ENCODE results near the gene KLF11. TPM values are rescaled to one million over a fixed set of nuclear protein-coding genes. Genes with fewer than 3 reads are reported as not detected.

The KLF11 gene
- total RNA-seq, 2 donors from 2014 or later, result 9.3 to 13.1 TPM

DNA sequence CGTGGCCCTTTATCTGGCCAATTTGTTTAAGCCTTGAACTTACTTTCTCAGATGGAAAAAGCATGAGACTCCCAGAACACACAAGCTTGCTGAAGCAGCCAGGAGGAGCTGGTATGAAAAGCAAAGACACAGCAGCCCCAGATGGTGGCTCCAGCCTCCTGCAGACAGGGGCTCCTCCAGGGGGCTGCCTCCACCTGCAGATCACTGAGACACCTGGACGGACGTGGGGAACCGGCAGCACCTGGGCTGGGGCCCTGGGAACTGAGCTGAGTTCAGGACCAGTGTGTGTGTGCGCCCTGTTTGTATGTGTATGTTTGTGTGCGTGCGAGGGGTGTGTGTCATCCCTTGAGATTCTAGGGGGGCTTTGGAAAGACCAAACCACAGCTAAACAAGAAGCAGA, 28.2 kb downstream of the KLF11 start:
- H3K27ac ChIP-seq (ENCODE audit: low read depth, low read length), result no peak overlapping the region
- peaks cover 12% of the 10 kb centered on the region for H3K9me3 Mint-ChIP-seq
- no peak for DNase-seq
- peaks cover 12% of the 10 kb centered on the region for H3K9me3 ChIP-seq (ENCODE audit: control insufficient read depth, low read length)
- H3K4me1 ChIP-seq (ENCODE audit: control insufficient read depth, insufficient read depth, low read length), result no peaks in the 10 kb centered on the region
- no peaks in the 10 kb centered on the region for H3K36me3 Mint-ChIP-seq (ENCODE audit: low read depth)
- H3K36me3 ChIP-seq (ENCODE audit: control insufficient read depth, insufficient read depth, low read length), result no peaks in the 10 kb centered on the region
- no peak overlapping the region for H3K4me3 Mint-ChIP-seq
- peaks cover 22% of the 10 kb centered on the region for H3K27me3 ChIP-seq (ENCODE audit: control insufficient read depth, insufficient read depth, low read length, poor library complexity, severe bottlenecking)
- no peak overlapping the region for H3K27ac Mint-ChIP-seq
- H3K4me1 Mint-ChIP-seq, result peaks cover 6% of the 10 kb centered on the region
- no peak overlapping the region for H3K9ac ChIP-seq (ENCODE audit: extremely low read depth, low read length, poor library complexity, severe bottlenecking)
- 94 to 95% methylated on average over 7 of the region's 7 CpGs for WGBS, 2 experiments (ENCODE audit: insufficient coverage in 1 of 2, insufficient read length in 1 of 2)
- TF ChIP-seq, protein P1, sequence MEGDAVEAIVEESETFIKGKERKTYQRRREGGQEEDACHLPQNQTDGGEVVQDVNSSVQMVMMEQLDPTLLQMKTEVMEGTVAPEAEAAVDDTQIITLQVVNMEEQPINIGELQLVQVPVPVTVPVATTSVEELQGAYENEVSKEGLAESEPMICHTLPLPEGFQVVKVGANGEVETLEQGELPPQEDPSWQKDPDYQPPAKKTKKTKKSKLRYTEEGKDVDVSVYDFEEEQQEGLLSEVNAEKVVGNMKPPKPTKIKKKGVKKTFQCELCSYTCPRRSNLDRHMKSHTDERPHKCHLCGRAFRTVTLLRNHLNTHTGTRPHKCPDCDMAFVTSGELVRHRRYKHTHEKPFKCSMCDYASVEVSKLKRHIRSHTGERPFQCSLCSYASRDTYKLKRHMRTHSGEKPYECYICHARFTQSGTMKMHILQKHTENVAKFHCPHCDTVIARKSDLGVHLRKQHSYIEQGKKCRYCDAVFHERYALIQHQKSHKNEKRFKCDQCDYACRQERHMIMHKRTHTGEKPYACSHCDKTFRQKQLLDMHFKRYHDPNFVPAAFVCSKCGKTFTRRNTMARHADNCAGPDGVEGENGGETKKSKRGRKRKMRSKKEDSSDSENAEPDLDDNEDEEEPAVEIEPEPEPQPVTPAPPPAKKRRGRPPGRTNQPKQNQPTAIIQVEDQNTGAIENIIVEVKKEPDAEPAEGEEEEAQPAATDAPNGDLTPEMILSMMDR (conservative IDR thresholded peaks at IDR 0.05), result peak; percentile 17
- peaks cover 20% of the 10 kb centered on the region for H3K27me3 Mint-ChIP-seq (ENCODE audit: insufficient read depth)
- H3K4me3 ChIP-seq (ENCODE audit: low read length), result no peak overlapping the region

DNA sequence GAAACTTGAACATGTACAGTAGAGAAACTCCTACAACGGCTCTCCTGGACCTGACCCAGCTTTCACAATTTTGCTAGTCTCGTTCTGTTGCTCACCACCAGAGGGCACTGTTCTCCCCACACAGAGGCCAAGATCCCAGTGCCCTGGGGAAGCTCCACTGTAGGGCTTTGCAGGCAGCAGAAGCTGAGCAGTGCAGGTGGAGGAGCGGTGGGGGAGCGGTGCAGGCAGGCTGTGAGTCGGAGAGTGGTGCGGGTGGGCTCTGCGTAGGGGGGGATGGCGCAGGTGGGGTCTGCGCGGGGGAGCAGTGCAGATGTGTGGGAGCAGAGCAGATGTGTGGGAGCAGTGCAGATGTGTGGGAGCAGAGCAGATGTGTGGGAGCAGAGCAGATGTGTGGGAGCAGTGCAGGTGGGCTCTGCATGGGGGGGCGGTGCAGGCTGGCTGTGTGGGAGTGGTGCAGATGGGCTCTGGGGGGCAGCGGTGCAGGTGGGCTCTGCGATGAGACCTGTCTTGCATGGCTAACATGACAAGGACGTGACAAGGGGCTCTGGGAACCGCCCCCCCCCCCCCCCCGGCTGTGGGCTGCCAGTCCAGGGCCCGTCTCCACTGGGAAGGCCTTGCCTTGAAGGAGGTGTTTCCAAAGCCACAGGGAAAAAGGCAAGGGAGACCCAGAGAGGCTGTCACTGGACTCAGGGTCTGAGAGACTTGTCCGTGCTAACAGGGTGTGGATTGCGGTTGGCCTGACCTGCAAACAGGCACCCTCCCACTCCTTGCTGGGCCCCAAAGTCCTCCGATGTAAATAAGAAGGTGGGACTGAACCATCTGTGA, 29.5 kb downstream of the KLF11 start:
- Histone ChIP-seq H3K27ac (ENCODE audit: low read depth, low read length) (no peak overlapping the region), H3K4me1 (ENCODE audit: control insufficient read depth, insufficient read depth, low read length) (no peaks in the 10 kb centered on the region), H3K9ac (ENCODE audit: extremely low read depth, low read length, poor library complexity, severe bottlenecking) (no peak overlapping the region), H3K27me3 (ENCODE audit: control insufficient read depth, insufficient read depth, low read length, poor library complexity, severe bottlenecking) (peaks cover 35% of the 10 kb centered on the region), H3K4me3 (ENCODE audit: low read length) (no peak overlapping the region), H3K36me3 (ENCODE audit: control insufficient read depth, insufficient read depth, low read length) (no peaks in the 10 kb centered on the region), H3K9me3 (ENCODE audit: control insufficient read depth, low read length) (peaks cover 6% of the 10 kb centered on the region)
- WGBS, 2 experiments (ENCODE audit: insufficient coverage in 1 of 2, insufficient read length in 1 of 2), result 45 to 85% methylated on average over 6 to 20 of the region's 20 CpGs
- Mint-ChIP-seq H3K4me3 (no peak overlapping the region), H3K27me3 (ENCODE audit: insufficient read depth) (peaks cover 32% of the 10 kb centered on the region), H3K4me1 (peaks cover 6% of the 10 kb centered on the region), H3K9me3 (peaks cover 5% of the 10 kb centered on the region), H3K36me3 (ENCODE audit: low read depth) (no peaks in the 10 kb centered on the region), H3K27ac (no peak overlapping the region)
- TF ChIP-seq, protein P1 (conservative IDR thresholded peaks at IDR 0.05), result peak; percentile 90
- DNase-seq, result peak; percentile 94

DNA sequence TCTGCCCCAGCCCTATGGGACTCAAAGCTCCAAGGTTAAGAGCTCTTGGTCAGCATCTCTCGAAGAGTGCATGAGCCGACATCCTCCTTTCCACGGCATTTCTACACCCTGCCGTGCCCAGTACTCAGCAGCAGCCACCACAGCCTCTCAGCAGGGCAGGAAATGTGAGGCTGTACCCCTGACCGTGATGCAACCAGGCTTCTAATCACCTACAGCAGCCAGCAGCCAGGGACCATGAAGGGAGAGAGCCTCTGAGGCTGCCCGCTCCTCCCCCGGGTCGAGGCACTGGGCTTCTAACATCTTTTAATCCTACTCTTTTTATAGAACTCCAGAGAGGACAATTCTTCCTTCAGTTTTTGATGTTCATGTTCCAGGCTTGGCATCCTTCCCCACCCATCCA, 30.4 kb downstream of the KLF11 start:
- no peak overlapping the region for H3K4me3 ChIP-seq (ENCODE audit: low read length)
- H3K9me3 ChIP-seq (ENCODE audit: control insufficient read depth, low read length), result no peaks in the 10 kb centered on the region
- TF ChIP-seq, protein P1 (conservative IDR thresholded peaks at IDR 0.05), result no peak
- peaks cover 6% of the 10 kb centered on the region for H3K4me1 Mint-ChIP-seq
- peaks cover 43% of the 10 kb centered on the region for H3K27me3 ChIP-seq (ENCODE audit: control insufficient read depth, insufficient read depth, low read length, poor library complexity, severe bottlenecking)
- no peak overlapping the region for H3K27ac ChIP-seq (ENCODE audit: low read depth, low read length)
- no peak overlapping the region for H3K4me3 Mint-ChIP-seq
- H3K36me3 ChIP-seq (ENCODE audit: control insufficient read depth, insufficient read depth, low read length), result no peaks in the 10 kb centered on the region
- H3K27me3 Mint-ChIP-seq (ENCODE audit: insufficient read depth), result peaks cover 41% of the 10 kb centered on the region
- H3K9me3 Mint-ChIP-seq, result no peaks in the 10 kb centered on the region
- no peaks in the 10 kb centered on the region for H3K4me1 ChIP-seq (ENCODE audit: control insufficient read depth, insufficient read depth, low read length)
- no peak for DNase-seq
- 68 to 85% methylated on average over 5 to 8 of the region's 8 CpGs for WGBS, 2 experiments (ENCODE audit: insufficient coverage in 1 of 2, insufficient read length in 1 of 2)
- H3K36me3 Mint-ChIP-seq (ENCODE audit: low read depth), result no peaks in the 10 kb centered on the region
- H3K9ac ChIP-seq (ENCODE audit: extremely low read depth, low read length, poor library complexity, severe bottlenecking), result no peak overlapping the region
- H3K27ac Mint-ChIP-seq, result no peak overlapping the region
